ENCODE data around the gene C8B. TPM values are rescaled to one million over a fixed set of nuclear protein-coding genes. Genes with fewer than 3 reads are reported as not detected.

C8B gene
- total and polyA plus RNA-seq, 4 donors: 0.06 TPM; not detected in 3

DNA sequence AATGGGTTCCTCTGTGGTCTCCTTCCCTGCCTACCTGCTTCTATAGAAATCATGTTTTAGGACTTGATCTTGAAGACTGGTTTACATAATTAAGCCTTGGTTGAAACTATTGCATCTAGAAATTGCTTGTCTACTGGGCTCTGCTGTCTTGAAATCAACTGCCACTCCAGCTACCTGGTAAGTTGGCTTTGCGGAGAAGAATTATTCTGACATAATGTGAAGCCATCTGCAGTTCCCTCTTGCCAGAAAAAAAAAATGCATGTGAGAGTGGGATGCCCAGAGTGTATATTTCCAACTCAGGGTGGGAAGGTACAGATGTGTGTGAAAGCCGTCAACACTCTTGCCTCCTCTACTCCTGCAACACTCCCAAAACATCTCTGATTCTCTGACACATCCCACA, 27.2 kb downstream of the C8B start:
- H3K27ac ChIP-seq (ENCODE audit: low read depth, low read length): no peak overlapping the region
- DNase-seq (ENCODE audit: low read depth in 4 of 6, low spot score in 6 of 6): peak in 1 of 6 donors; percentile 79
- H3K4me1 ChIP-seq (ENCODE audit: control insufficient read depth, insufficient read depth, low read length): no peaks in the 10 kb centered on the region
- H3K4me3 ChIP-seq (ENCODE audit: low read depth, low read length): no peak overlapping the region
- WGBS (ENCODE audit: insufficient coverage): no CpG with 5 or more reads among the region's 2 CpGs
- H3K9me3 ChIP-seq (ENCODE audit: control insufficient read depth, insufficient read depth, low read length): no peaks in the 10 kb centered on the region
- H3K36me3 ChIP-seq (ENCODE audit: control insufficient read depth, insufficient read depth, low read length): no peaks in the 10 kb centered on the region
- no peaks in the 10 kb centered on the region for H3K27me3 ChIP-seq (ENCODE audit: control insufficient read depth, insufficient read depth, low read length)

DNA sequence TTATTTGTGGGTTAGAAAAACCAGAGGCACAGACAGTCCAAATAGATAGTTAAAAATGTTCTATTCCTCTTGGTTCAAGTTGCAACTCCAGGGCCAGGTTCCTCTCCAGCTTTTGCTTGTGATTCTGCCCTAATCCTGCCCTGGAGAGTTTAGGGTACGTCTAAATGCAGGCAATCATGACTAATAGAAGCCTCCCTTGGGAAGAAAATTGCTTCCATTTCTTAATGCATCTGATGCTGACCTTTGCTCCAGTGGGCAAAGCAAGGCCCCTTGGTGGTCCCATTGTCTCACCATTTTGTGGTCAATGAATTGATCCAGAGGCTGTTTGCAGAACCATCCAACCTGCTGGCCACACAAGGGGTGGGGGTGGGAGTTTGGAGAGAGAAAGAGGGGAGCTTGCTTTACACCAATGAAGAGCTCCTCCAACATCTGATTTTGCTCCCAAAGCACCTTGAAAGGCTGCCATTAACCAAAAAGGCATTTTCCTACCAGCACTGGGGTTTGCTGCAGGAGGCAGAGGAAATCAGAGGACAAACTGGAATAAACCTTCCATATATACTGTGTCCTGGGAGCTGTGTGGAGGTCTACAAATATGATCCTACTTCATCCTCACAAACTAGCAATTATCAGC, 31.3 kb downstream of the C8B start:
- H3K4me1 ChIP-seq (ENCODE audit: control insufficient read depth, insufficient read depth, low read length): no peaks in the 10 kb centered on the region
- no peak overlapping the region for H3K4me3 ChIP-seq (ENCODE audit: low read depth, low read length)
- H3K9me3 ChIP-seq (ENCODE audit: control insufficient read depth, insufficient read depth, low read length): no peaks in the 10 kb centered on the region
- no peaks in the 10 kb centered on the region for H3K36me3 ChIP-seq (ENCODE audit: control insufficient read depth, insufficient read depth, low read length)
- 57% methylated on average over 1 of the region's 1 CpG for WGBS (ENCODE audit: insufficient coverage)
- H3K27ac ChIP-seq (ENCODE audit: low read depth, low read length): no peak overlapping the region
- no peaks in the 10 kb centered on the region for H3K27me3 ChIP-seq (ENCODE audit: control insufficient read depth, insufficient read depth, low read length)
- DNase-seq (ENCODE audit: low read depth in 4 of 6, low spot score in 6 of 6): no peak

DNA sequence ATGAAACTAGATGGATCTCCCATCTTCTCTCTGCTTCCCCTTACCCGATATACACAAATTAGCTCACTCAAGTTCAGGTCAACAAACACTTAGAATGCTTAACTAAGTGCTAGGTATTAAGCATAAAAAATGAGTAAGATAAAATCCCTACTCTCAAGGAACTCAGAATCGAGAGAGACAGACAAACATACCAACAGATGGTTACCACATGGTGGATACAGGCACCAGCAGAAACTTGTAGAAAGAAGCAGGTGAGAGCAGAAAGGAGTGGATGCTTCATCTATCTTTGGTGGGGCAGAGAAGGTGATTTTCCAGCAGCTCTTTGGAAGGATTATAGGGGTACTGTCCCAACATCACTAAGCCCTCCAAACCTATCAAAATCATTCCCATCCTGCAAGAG, 32.2 kb downstream of the C8B start:
- no CpG with 5 or more reads among the region's 2 CpGs for WGBS (ENCODE audit: insufficient coverage)
- DNase-seq (ENCODE audit: low read depth in 4 of 6, low spot score in 6 of 6): no peak

DNA sequence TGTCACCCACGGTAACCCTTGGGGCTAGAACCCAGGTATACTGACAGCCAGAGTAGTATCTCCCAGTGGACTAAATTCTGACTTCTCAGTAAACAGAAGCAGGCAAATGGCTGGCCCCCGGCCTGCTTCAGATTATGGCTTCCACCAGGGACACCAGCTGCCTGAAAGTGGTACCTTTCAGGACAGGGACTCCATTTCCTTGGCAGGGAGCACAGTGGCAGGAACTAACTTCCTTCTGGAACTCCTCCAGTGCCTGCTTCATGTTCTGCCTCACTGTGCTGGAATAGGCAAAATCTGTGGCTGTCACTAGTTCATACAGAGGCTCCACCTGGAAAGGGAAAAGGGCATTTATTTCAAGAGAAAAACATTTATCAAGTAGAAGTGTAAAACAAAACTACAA, 32.7 kb downstream of the C8B start:
- Histone ChIP-seq H3K9me3 (ENCODE audit: control insufficient read depth, insufficient read depth, low read length) (peaks cover 3% of the 10 kb centered on the region), H3K27me3 (ENCODE audit: control insufficient read depth, insufficient read depth, low read length) (no peaks in the 10 kb centered on the region), H3K4me3 (ENCODE audit: low read depth, low read length) (no peak overlapping the region), H3K4me1 (ENCODE audit: control insufficient read depth, insufficient read depth, low read length) (no peaks in the 10 kb centered on the region), H3K36me3 (ENCODE audit: control insufficient read depth, insufficient read depth, low read length) (no peaks in the 10 kb centered on the region), H3K27ac (ENCODE audit: low read depth, low read length) (no peak overlapping the region)
- DNase-seq (ENCODE audit: low read depth in 4 of 6, low spot score in 6 of 6): no peak
- WGBS (ENCODE audit: insufficient coverage): 69% methylated on average over 2 of the region's 2 CpGs

More for the DNA sequence above, 32.2 kb downstream of the C8B start:
- Histone ChIP-seq H3K27me3 (ENCODE audit: control insufficient read depth, insufficient read depth, low read length) (no peaks in the 10 kb centered on the region), H3K27ac (ENCODE audit: low read depth, low read length) (no peak overlapping the region), H3K9me3 (ENCODE audit: control insufficient read depth, insufficient read depth, low read length) (peaks cover under 1% of the 10 kb centered on the region), H3K4me1 (ENCODE audit: control insufficient read depth, insufficient read depth, low read length) (no peaks in the 10 kb centered on the region), H3K4me3 (ENCODE audit: low read depth, low read length) (no peak overlapping the region), H3K36me3 (ENCODE audit: control insufficient read depth, insufficient read depth, low read length) (no peaks in the 10 kb centered on the region)

DNA sequence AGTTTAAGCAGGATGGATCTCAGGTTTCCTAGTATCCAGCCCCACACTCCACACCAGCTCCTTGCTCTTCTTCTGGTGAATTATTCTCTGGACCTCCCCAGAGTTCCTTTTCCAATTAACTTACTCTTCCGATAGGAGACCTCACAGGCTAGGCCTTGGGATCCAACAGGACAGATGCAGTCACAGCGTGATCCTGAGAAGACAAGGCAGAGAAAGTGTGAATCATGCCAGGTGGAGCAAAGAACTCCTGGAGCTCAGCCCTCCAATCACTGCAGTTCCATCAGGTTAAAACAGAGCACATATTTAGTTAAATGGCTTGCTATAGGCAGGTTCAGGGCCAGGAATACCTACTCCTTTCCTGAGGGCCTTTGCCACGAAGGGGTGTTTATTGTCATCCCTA, 34.1 kb downstream of the C8B start:
- no peaks in the 10 kb centered on the region for H3K27me3 ChIP-seq (ENCODE audit: control insufficient read depth, insufficient read depth, low read length)
- peak in 1 of 6 donors; percentile 28 for DNase-seq (ENCODE audit: low read depth in 4 of 6, low spot score in 6 of 6)
- peaks cover 3% of the 10 kb centered on the region for H3K9me3 ChIP-seq (ENCODE audit: control insufficient read depth, insufficient read depth, low read length)
- WGBS (ENCODE audit: insufficient coverage): 56% methylated on average over 2 of the region's 3 CpGs
- H3K4me3 ChIP-seq (ENCODE audit: low read depth, low read length): no peak overlapping the region
- no peak overlapping the region for H3K27ac ChIP-seq (ENCODE audit: low read depth, low read length)
- H3K36me3 ChIP-seq (ENCODE audit: control insufficient read depth, insufficient read depth, low read length): no peaks in the 10 kb centered on the region
- H3K4me1 ChIP-seq (ENCODE audit: control insufficient read depth, insufficient read depth, low read length): no peaks in the 10 kb centered on the region

DNA sequence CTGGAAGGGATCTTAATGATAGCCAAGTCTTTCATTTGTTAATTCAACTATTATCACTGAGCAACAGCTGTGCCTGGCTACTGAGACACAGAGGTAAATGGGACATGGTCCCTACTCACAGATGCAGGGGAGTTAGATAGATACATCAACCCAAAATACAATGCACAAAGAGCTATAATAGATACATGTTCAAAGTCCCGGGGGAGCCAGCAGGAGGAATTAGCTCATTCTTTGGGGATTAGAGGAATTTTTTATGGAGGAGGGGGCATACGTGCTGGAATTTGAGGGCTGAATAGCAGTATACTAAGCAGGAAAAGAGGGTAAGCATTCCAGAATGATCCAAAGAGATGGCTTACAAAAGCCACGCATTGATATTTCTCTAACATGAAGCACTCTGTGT, 34.6 kb downstream of the C8B start:
- Histone ChIP-seq H3K27me3 (ENCODE audit: control insufficient read depth, insufficient read depth, low read length) (no peaks in the 10 kb centered on the region), H3K4me1 (ENCODE audit: control insufficient read depth, insufficient read depth, low read length) (no peaks in the 10 kb centered on the region), H3K27ac (ENCODE audit: low read depth, low read length) (no peak overlapping the region), H3K36me3 (ENCODE audit: control insufficient read depth, insufficient read depth, low read length) (no peaks in the 10 kb centered on the region), H3K9me3 (ENCODE audit: control insufficient read depth, insufficient read depth, low read length) (peaks cover 3% of the 10 kb centered on the region), H3K4me3 (ENCODE audit: low read depth, low read length) (no peak overlapping the region)
- DNase-seq (ENCODE audit: low read depth in 4 of 6, low spot score in 6 of 6): no peak
- WGBS (ENCODE audit: insufficient coverage): no CpG with 5 or more reads among the region's 3 CpGs

DNA sequence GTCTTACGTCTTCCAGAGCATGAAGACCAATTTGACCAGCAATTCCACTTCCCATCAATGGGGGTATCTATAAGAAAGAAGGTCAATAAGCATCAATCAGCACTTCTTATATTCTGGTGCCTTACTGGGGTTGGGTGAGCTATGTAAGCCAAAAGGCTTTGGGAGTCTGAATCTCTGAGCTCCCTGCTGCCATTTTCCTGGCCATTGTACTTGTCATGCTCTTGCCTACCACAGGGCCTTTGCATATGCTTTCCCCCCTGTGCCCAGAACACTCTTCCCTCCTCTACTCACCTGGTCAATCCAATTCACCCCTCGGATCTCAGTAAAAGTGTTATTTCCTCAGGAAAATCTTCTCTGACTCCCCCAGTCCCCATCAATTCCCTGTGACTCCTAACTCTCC, 36.3 kb downstream of the C8B start:
- no peak for DNase-seq (ENCODE audit: low read depth in 4 of 6, low spot score in 6 of 6)
- no peaks in the 10 kb centered on the region for H3K36me3 ChIP-seq (ENCODE audit: control insufficient read depth, insufficient read depth, low read length)
- no peaks in the 10 kb centered on the region for H3K4me1 ChIP-seq (ENCODE audit: control insufficient read depth, insufficient read depth, low read length)
- H3K4me3 ChIP-seq (ENCODE audit: low read depth, low read length): no peak overlapping the region
- H3K27ac ChIP-seq (ENCODE audit: low read depth, low read length): no peak overlapping the region
- WGBS (ENCODE audit: insufficient coverage): 100% methylated on average over 1 of the region's 2 CpGs
- peaks cover 3% of the 10 kb centered on the region for H3K9me3 ChIP-seq (ENCODE audit: control insufficient read depth, insufficient read depth, low read length)
- H3K27me3 ChIP-seq (ENCODE audit: control insufficient read depth, insufficient read depth, low read length): no peaks in the 10 kb centered on the region

DNA sequence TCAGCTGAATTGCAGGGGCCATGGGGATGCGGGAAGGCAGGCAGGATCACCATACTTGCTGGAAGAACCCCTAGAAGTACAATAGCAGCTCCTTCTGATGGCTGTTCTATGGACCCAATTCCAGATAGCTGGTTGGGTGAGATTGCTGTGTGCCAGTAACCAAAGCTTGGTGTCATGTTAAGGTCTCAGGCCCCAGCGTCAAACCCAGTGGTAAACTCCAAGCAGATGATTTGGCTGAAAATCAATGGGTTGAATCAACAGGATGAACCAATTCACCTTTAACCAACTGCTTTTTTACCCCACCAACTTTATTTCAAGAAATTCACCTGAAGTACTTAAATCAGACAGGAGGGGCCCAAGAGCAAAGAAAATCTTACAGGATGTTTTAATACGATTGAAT, 37.8 kb downstream of the C8B start:
- H3K4me3 ChIP-seq (ENCODE audit: low read depth, low read length): no peak overlapping the region
- WGBS (ENCODE audit: insufficient coverage): 69% methylated on average over 2 of the region's 3 CpGs
- H3K27me3 ChIP-seq (ENCODE audit: control insufficient read depth, insufficient read depth, low read length): no peaks in the 10 kb centered on the region
- H3K36me3 ChIP-seq (ENCODE audit: control insufficient read depth, insufficient read depth, low read length): no peaks in the 10 kb centered on the region
- H3K27ac ChIP-seq (ENCODE audit: low read depth, low read length): no peak overlapping the region
- no peak for DNase-seq (ENCODE audit: low read depth in 4 of 6, low spot score in 6 of 6)
- H3K4me1 ChIP-seq (ENCODE audit: control insufficient read depth, insufficient read depth, low read length): no peaks in the 10 kb centered on the region
- peaks cover 3% of the 10 kb centered on the region for H3K9me3 ChIP-seq (ENCODE audit: control insufficient read depth, insufficient read depth, low read length)

DNA sequence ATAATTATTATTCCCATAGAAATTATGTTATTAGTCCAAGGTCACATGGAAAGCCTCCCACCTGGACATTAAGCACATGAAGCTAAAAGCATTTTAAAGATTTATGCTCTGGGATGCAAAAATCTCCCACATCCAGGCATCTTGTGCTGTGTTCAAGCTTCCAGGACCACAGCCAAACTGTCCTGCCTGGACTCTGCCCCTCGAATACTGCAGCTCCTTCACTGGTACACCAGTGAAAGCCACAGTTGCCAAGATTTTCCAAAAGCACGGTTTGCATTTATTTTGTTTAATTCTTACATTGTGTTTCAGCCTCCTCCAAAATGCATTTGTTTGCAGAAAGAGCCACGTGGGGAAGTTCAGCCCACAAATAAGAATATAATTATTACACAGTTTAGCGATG, 38.6 kb downstream of the C8B start:
- Histone ChIP-seq H3K4me3 (ENCODE audit: low read depth, low read length) (no peak overlapping the region), H3K9me3 (ENCODE audit: control insufficient read depth, insufficient read depth, low read length) (peaks cover 3% of the 10 kb centered on the region), H3K27ac (ENCODE audit: low read depth, low read length) (no peak overlapping the region), H3K27me3 (ENCODE audit: control insufficient read depth, insufficient read depth, low read length) (no peaks in the 10 kb centered on the region), H3K4me1 (ENCODE audit: control insufficient read depth, insufficient read depth, low read length) (no peaks in the 10 kb centered on the region), H3K36me3 (ENCODE audit: control insufficient read depth, insufficient read depth, low read length) (no peaks in the 10 kb centered on the region)
- DNase-seq (ENCODE audit: low read depth in 4 of 6, low spot score in 6 of 6): no peak
- WGBS (ENCODE audit: insufficient coverage): 70% methylated on average over 2 of the region's 4 CpGs

DNA sequence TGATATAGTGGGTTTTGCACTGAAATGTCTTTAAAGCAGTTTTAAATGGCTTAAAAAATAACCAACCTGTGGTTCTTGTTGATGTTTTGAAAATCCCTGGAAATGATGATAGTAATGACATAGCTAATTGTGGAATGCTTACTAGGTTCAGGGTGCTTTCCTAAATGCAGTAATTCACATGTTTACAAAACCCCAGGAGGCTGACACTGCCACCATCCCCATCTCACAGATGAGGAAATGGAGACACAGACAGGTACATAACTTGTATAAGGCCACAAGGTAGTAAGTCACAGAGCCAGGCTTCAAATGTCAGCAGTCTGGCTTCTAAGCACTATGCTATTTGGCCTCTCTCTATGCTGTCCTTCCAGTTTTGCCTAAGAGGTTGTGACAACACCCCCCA, 40.6 kb downstream of the C8B start:
- H3K27me3 ChIP-seq (ENCODE audit: control insufficient read depth, insufficient read depth, low read length): no peaks in the 10 kb centered on the region
- H3K4me1 ChIP-seq (ENCODE audit: control insufficient read depth, insufficient read depth, low read length): peaks cover 3% of the 10 kb centered on the region
- no peak overlapping the region for H3K4me3 ChIP-seq (ENCODE audit: low read depth, low read length)
- DNase-seq (ENCODE audit: low read depth in 4 of 6, low spot score in 6 of 6): no peak
- H3K9me3 ChIP-seq (ENCODE audit: control insufficient read depth, insufficient read depth, low read length): peaks cover 3% of the 10 kb centered on the region
- no peak overlapping the region for H3K27ac ChIP-seq (ENCODE audit: low read depth, low read length)
- no peaks in the 10 kb centered on the region for H3K36me3 ChIP-seq (ENCODE audit: control insufficient read depth, insufficient read depth, low read length)

Data from spinal cord (tissue), 10 donors.